ENCODE results near the gene CEP57. TPM values are rescaled to one million over a fixed set of nuclear protein-coding genes. Genes with fewer than 3 reads are reported as not detected.
"Not testable (repeated sequence)": the region's sequence is repeated elsewhere in the genome, so short reads cannot be mapped to it uniquely, and the experiment has no call there.

CEP57 gene
- total RNA-seq, 1 experiment from 2014 or later: 36.9 TPM

GRCh38 chr11:95792700-95793099, 2.4 kb downstream of the CEP57 start:
- in situ Hi-C loops (cut with HindIII; ENCODE audit: low pct_unique_long_range_greater_than_20kb, low sequenced_read_pairs): no loop called here
- DNase-seq (ENCODE audit: low read depth, low spot score): no peak

- DNase-seq (ENCODE audit: low read depth, low spot score): no peak
- in situ Hi-C loops (cut with HindIII; ENCODE audit: low pct_unique_long_range_greater_than_20kb, low sequenced_read_pairs): no loop called here
Measured at GRCh38 chr11:95793116-95793515, 2.8 kb downstream of the CEP57 start.

- in situ Hi-C loops (cut with HindIII; ENCODE audit: low pct_unique_long_range_greater_than_20kb, low sequenced_read_pairs): no loop called here
- no peak for DNase-seq (ENCODE audit: low read depth, low spot score)
Measured at GRCh38 chr11:95794086-95794485, 3.8 kb downstream of the CEP57 start.

- no peak for DNase-seq (ENCODE audit: low read depth, low spot score)
- in situ Hi-C loops (cut with HindIII; ENCODE audit: low pct_unique_long_range_greater_than_20kb, low sequenced_read_pairs): no loop called here
Measured at GRCh38 chr11:95795627-95796295, 5.5 kb downstream of the CEP57 start.

GRCh38 chr11:95796501-95796900, 6.2 kb downstream of the CEP57 start:
- DNase-seq (ENCODE audit: low read depth, low spot score): no peak
- in situ Hi-C loops (cut with HindIII; ENCODE audit: low pct_unique_long_range_greater_than_20kb, low sequenced_read_pairs): no loop called here

- DNase-seq (ENCODE audit: low read depth, low spot score): no peak
- in situ Hi-C loops (cut with HindIII; ENCODE audit: low pct_unique_long_range_greater_than_20kb, low sequenced_read_pairs): no loop called here
Measured at GRCh38 chr11:95799546-95799945, 9.2 kb downstream of the CEP57 start.

GRCh38 chr11:95800438-95800837, 10.1 kb downstream of the CEP57 start:
- in situ Hi-C loops (cut with HindIII; ENCODE audit: low pct_unique_long_range_greater_than_20kb, low sequenced_read_pairs): no loop called here
- no peak for DNase-seq (ENCODE audit: low read depth, low spot score)

GRCh38 chr11:95802806-95803205, 12.5 kb downstream of the CEP57 start:
- DNase-seq (ENCODE audit: low read depth, low spot score): no peak
- in situ Hi-C loops (cut with HindIII; ENCODE audit: low pct_unique_long_range_greater_than_20kb, low sequenced_read_pairs): no loop called here

- no peak for DNase-seq (ENCODE audit: low read depth, low spot score)
- in situ Hi-C loops (cut with HindIII; ENCODE audit: low pct_unique_long_range_greater_than_20kb, low sequenced_read_pairs): no loop called here
Measured at GRCh38 chr11:95803973-95804372, 13.7 kb downstream of the CEP57 start.

GRCh38 chr11:95805869-95806268, 15.6 kb downstream of the CEP57 start:
- in situ Hi-C loops (cut with HindIII; ENCODE audit: low pct_unique_long_range_greater_than_20kb, low sequenced_read_pairs): no loop called here
- DNase-seq (ENCODE audit: low read depth, low spot score): no peak

GRCh38 chr11:95806464-95806863, 16.2 kb downstream of the CEP57 start:
- in situ Hi-C loops (cut with HindIII; ENCODE audit: low pct_unique_long_range_greater_than_20kb, low sequenced_read_pairs); DNase-seq (ENCODE audit: low read depth, low spot score): not testable (repeated sequence)

- in situ Hi-C loops (cut with HindIII; ENCODE audit: low pct_unique_long_range_greater_than_20kb, low sequenced_read_pairs); DNase-seq (ENCODE audit: low read depth, low spot score): not testable (repeated sequence)
Measured at GRCh38 chr11:95811052-95811451, 20.8 kb downstream of the CEP57 start.

GRCh38 chr11:95816037-95816436, 25.7 kb downstream of the CEP57 start:
- DNase-seq (ENCODE audit: low read depth, low spot score): no peak
- in situ Hi-C loops (cut with HindIII; ENCODE audit: low pct_unique_long_range_greater_than_20kb, low sequenced_read_pairs): no loop called here

- in situ Hi-C loops (cut with HindIII; ENCODE audit: low pct_unique_long_range_greater_than_20kb, low sequenced_read_pairs): no loop called here
- DNase-seq (ENCODE audit: low read depth, low spot score): no peak
Measured at GRCh38 chr11:95821640-95822039, 31.3 kb downstream of the CEP57 start.

- no peak for DNase-seq (ENCODE audit: low read depth, low spot score)
- in situ Hi-C loops (cut with HindIII; ENCODE audit: low pct_unique_long_range_greater_than_20kb, low sequenced_read_pairs): no loop called here
Measured at GRCh38 chr11:95827696-95828095, 37.4 kb downstream of the CEP57 start.

GRCh38 chr11:95829580-95830259, 39.4 kb downstream of the CEP57 start:
- in situ Hi-C loops (cut with HindIII; ENCODE audit: low pct_unique_long_range_greater_than_20kb, low sequenced_read_pairs): no loop called here
- DNase-seq (ENCODE audit: low read depth, low spot score): no peak

- in situ Hi-C loops (cut with HindIII; ENCODE audit: low pct_unique_long_range_greater_than_20kb, low sequenced_read_pairs): no loop called here
- no peak for DNase-seq (ENCODE audit: low read depth, low spot score)
Measured at GRCh38 chr11:95831198-95831883, 41.0 kb downstream of the CEP57 start.

- no peak for DNase-seq (ENCODE audit: low read depth, low spot score)
- in situ Hi-C loops (cut with HindIII; ENCODE audit: low pct_unique_long_range_greater_than_20kb, low sequenced_read_pairs): no loop called here
Measured at GRCh38 chr11:95832763-95833162, 42.5 kb downstream of the CEP57 start.

- DNase-seq (ENCODE audit: low read depth, low spot score): no peak
- in situ Hi-C loops (cut with HindIII; ENCODE audit: low pct_unique_long_range_greater_than_20kb, low sequenced_read_pairs): no loop called here
Measured at GRCh38 chr11:95833378-95833777, 43.1 kb downstream of the CEP57 start.

Measured in SK-MEL-5 (cell line).